Measurements from ENCODE around the gene TRPM7. TPM values are rescaled to one million over a fixed set of nuclear protein-coding genes. Genes with fewer than 3 reads are reported as not detected.

Gene TRPM7
- total and polyA plus RNA-seq, 2 of the 8 experiments (the other 6 are each of a cell fraction or from before 2014, with no cell fraction given) = 7.5 to 33.2 TPM

DNA sequence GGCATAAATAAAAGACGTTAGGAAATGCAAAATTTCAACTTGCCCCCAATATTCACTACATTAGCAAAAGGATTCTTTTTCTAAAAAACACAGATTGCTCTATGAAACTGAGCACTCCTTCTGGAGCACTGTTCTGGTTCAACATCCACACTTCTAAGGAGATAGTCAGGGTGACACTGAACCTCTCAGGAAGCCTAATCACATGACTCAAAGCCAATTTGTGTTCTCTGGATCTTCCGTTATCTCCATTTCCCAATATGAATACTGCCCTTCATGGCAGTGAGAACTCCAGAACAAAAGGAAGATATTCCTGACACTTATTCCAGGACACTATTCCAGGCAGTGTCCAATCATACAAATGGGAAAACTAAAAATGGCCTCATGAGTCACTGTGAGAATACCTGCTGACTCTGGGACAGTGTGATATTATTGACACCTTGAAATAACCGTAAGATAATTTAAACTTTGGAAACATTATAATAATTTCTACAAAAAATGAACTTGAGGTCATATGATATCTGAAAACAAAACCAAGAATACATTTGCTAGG lies 21.4 kb upstream of the TRPM7 start:
- H2AK5ac ChIP-seq (ENCODE audit: low read depth, low read length) = no peak overlapping the region
- H3K14ac ChIP-seq (ENCODE audit: insufficient read length) = no peak overlapping the region
- H3K27me3 ChIP-seq (replicated peaks in 1 of 4; ENCODE audit: control insufficient read depth in 3 of 4, extremely low read depth in 1 of 4, insufficient read depth in 3 of 4, low read length in 3 of 4) = no peaks in the 10 kb centered on the region
- no peak overlapping the region for H2BK20ac ChIP-seq (ENCODE audit: low read length)
- no peaks in the 10 kb centered on the region for H3K23me2 ChIP-seq (ENCODE audit: low read depth, low read length)
- H2BK120ac ChIP-seq (replicated peaks; ENCODE audit: low read depth, low read length) = no peak overlapping the region
- H3K4me2 ChIP-seq (ENCODE audit: insufficient read depth in 1 of 2, low read depth in 2 of 2, low read length in 2 of 2) = no peak overlapping the region
- H2BK15ac ChIP-seq (ENCODE audit: low read length) = no peak overlapping the region
- H3K36me3 ChIP-seq (ENCODE audit: control insufficient read depth in 2 of 4, insufficient read depth in 4 of 4, low read length in 3 of 4) = no peaks in the 10 kb centered on the region; a peak in 1 of 8 replicates
- no peak overlapping the region for H3K9ac ChIP-seq (replicated peaks in 1 of 4; ENCODE audit: extremely low read depth in 1 of 4, low read depth in 3 of 4, low read length in 3 of 4)
- no peak for DNase-seq (ENCODE audit: low read depth in 1 of 2, low spot score in 2 of 2)
- no peak overlapping the region for H3K4ac ChIP-seq (replicated peaks; ENCODE audit: insufficient read length, low read depth, low read length)
- H4K20me1 ChIP-seq (replicated peaks in 1 of 2; ENCODE audit: control insufficient read depth in 1 of 2, insufficient read depth in 2 of 2, low read length in 2 of 2) = no peaks in the 10 kb centered on the region
- H3K56ac ChIP-seq (replicated peaks; ENCODE audit: insufficient read length, low read depth, low read length) = no peak overlapping the region
- no peak overlapping the region for H3K23ac ChIP-seq (ENCODE audit: insufficient read length)
- CTCF ChIA-PET (ENCODE audit: partially characterized antibody) = no interaction called here
- no peak overlapping the region for H4K8ac ChIP-seq (ENCODE audit: extremely low read depth, insufficient read depth, low read length)
- 95% methylated on average over 3 of the region's 3 CpGs; no CpG with 5 or more reads in 1 of the 2 experiments for WGBS, 2 experiments (ENCODE audit: extremely low coverage in 1 of 2, insufficient coverage in 1 of 2, insufficient read length in 1 of 2, insufficient replicate concordance in 2 of 2, low coverage in 1 of 2, low lambda C conversion rate in 2 of 2, missing lambda C conversion rate in 1 of 2)
- H3K9me3 ChIP-seq (ENCODE audit: insufficient read depth in 2 of 2, low read depth in 1 of 2, low read length in 1 of 2) = no peaks in the 10 kb centered on the region
- H4K5ac ChIP-seq (ENCODE audit: insufficient read length, low read depth, low read length) = no peak overlapping the region
- H3K18ac ChIP-seq (ENCODE audit: extremely low read depth, low read length) = no peak overlapping the region
- H3K4me1 ChIP-seq (replicated peaks in 1 of 4; ENCODE audit: control insufficient read depth in 3 of 4, insufficient read depth in 4 of 4, low read length in 3 of 4) = no peaks in the 10 kb centered on the region
- no peak overlapping the region for H3K4me3 ChIP-seq (ENCODE audit: extremely low read depth in 1 of 4, insufficient read depth in 2 of 4, low read depth in 3 of 4, low read length in 4 of 4)
- no peaks in the 10 kb centered on the region for H3K79me2 ChIP-seq (ENCODE audit: control insufficient read depth in 1 of 2, insufficient read depth in 2 of 2, low read length in 2 of 2)
- no peak overlapping the region for H2BK5ac ChIP-seq (ENCODE audit: low read depth, low read length)
- no peak for FAIRE-seq
- H2AFZ ChIP-seq (ENCODE audit: low read length) = no peak overlapping the region
- H3K79me1 ChIP-seq (ENCODE audit: low read depth, low read length) = no peaks in the 10 kb centered on the region
- H2BK12ac ChIP-seq (ENCODE audit: low read depth, low read length) = no peak overlapping the region
- POLR2A ChIA-PET (ENCODE audit: partially characterized antibody) = no interaction called here
- H4K91ac ChIP-seq (replicated peaks; ENCODE audit: insufficient read length, low read length) = no peak overlapping the region
- no peak overlapping the region for H3K27ac ChIP-seq (ENCODE audit: low read depth, low read length)
- TF ChIP-seq EGR1 (IDR thresholded peaks at IDR 0.05; ENCODE audit: borderline replicate concordance, low read depth, low read length) (no peak), EP300 (IDR thresholded peaks at IDR 0.05; ENCODE audit: borderline replicate concordance in 1 of 2, low read depth in 2 of 2, low read length in 2 of 2) (no peak), SP2 (IDR thresholded peaks at IDR 0.05; ENCODE audit: low read length) (no peak), SIRT6 (IDR thresholded peaks at IDR 0.05; ENCODE audit: low read length) (no peak), RNF2 (IDR thresholded peaks at IDR 0.05; ENCODE audit: borderline replicate concordance, low read depth, low read length, missing control alignments, poor library complexity, severe bottlenecking) (no peak), YY1 (IDR thresholded peaks at IDR 0.05; ENCODE audit: low read depth, low read length) (no peak), GTF2F1 (IDR thresholded peaks at IDR 0.05; ENCODE audit: borderline replicate concordance, low read depth, low read length) (no peak), HDAC2 (IDR thresholded peaks at IDR 0.05; ENCODE audit: borderline replicate concordance in 1 of 2, low read depth in 2 of 2, low read length in 2 of 2) (no peak), JUN (IDR thresholded peaks at IDR 0.05; ENCODE audit: low read depth, low read length) (no peak), CHD1 (IDR thresholded peaks at IDR 0.05; ENCODE audit: low read depth, low read length) (no peak), KDM1A (IDR thresholded peaks at IDR 0.05; ENCODE audit: borderline replicate concordance, low read length) (no peak), ZNF274 (IDR thresholded peaks at IDR 0.05; ENCODE audit: borderline replicate concordance, extremely low read depth, low read length) (no peak), SP4 (IDR thresholded peaks at IDR 0.05; ENCODE audit: low read length) (no peak), CBX8 (IDR thresholded peaks at IDR 0.05; ENCODE audit: borderline replicate concordance, low read depth, low read length) (no peak)

Measured in H1 (cell line).